ENCODE results near the gene TEX22.
A peak's percentile ranks its signal among the peaks of the same experiment; 100 is the strongest.

Gene TEX22

DNA sequence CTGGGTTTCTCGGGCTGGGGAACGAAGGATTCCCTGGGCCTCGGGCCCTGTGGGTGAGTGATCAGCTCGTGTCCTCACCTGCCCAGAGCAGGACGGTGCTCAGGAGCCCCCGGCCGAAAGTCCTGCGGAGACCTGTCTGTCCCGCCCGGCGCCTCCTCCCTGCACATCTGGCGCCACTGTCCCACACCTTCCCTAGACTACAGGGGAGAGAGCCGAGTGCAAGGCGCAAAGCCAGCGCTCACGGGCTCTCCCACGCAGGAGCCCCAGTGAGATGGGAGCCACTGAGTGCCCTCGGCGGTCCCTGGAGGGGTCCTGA, 13.1 kb upstream of the TEX22 start:
- no peak for DNase-seq

DNA sequence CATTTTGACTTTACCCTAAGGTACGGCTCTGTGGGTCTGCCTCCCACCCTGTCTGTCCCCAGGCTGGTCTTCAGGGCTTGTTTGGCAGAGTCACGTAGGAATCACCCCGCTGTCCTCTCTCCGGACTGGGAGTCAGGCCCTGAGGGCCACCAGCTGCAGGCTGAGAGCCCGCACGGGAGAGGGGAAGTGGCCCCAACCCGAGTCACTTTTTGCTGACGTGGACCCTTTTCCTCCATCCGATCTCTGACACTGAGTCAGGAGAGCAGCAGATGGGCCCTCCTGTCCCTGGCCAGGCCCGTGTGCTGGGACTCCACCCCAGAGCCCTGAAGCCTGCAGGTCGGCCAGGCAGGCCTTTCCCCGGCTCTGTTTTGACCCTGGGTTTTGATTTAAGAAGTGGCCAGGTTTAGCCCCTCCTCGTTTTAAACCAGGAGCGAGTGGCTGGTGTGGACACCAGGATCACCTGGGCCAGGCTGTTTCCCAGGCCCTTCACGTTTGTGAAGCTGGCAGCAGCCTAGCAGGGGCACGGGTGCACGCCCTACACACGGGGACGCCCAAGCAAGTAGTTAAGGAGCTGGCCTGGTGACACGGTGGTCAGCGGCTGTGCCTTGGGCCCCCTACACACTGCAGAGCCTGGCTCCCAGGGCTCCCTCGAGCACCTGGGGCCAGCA, 12.5 kb upstream of the TEX22 start:
- DNase-seq, result no peak

DNA sequence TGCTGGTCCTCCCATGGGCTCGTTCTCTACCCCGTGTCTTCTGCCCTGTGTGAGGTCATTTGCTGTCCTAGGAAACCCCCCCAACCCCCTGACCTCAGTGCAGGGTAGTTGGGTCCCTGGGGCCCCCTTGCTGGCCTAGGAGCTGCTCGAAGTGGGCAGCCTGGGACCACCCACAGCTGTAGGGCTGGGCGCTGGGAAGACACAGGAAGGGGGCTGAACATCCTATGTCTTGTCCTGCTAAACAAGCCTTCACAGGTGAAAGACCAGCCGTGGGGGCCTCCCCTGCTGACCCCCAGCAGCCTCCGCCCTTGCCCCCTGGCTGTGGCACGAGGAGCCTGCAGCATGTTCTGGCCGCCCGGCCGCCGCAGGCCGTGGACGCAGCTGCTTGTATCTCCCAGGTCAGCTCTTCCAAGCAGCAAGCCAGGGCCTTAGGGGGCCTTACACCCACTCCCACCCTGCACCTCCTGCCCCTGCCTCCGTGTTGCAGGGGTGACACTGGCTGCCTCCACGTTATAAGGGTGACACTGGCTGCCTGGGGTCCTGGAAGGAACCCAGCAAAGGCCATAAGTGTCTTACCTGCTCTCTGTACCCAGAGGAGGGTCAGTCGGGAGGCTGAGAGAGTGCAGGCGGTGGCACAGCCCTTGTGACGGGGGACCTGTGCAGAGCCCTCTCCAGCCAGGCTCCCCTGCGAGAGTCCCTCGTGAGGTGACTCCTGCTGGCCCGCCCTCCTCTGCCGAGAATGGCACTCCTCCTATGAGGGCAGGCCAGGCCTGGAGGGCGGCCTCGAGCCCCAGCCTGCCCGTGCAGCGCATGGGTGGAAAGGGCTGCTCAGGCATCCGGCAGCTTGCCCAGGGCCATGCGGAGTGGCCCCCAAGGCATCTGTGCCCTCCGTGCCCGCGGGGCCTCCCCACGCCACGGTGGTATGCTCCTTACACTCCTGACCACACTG, 11.5 kb upstream of the TEX22 start:
- no peak for DNase-seq

DNA sequence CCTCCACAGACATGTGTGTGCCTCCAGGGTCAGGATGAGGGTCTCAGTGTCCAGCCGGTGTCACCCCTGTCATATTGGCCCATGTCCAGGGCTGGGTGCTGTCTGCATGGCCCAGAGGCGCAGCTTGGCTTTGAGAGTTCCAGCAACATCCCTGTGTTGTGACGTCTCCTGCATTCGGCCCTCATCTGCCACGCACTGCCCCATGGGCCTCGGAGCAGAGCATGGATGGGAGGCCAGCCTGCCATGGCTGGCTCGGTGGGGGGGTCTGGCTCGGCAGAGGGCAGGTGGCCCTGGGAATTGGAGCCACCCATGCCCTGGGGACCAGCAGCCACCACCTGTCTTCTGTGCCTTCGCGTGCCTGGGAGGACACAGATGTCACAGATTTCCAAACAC, 10.8 kb upstream of the TEX22 start:
- DNase-seq, result no peak

DNA sequence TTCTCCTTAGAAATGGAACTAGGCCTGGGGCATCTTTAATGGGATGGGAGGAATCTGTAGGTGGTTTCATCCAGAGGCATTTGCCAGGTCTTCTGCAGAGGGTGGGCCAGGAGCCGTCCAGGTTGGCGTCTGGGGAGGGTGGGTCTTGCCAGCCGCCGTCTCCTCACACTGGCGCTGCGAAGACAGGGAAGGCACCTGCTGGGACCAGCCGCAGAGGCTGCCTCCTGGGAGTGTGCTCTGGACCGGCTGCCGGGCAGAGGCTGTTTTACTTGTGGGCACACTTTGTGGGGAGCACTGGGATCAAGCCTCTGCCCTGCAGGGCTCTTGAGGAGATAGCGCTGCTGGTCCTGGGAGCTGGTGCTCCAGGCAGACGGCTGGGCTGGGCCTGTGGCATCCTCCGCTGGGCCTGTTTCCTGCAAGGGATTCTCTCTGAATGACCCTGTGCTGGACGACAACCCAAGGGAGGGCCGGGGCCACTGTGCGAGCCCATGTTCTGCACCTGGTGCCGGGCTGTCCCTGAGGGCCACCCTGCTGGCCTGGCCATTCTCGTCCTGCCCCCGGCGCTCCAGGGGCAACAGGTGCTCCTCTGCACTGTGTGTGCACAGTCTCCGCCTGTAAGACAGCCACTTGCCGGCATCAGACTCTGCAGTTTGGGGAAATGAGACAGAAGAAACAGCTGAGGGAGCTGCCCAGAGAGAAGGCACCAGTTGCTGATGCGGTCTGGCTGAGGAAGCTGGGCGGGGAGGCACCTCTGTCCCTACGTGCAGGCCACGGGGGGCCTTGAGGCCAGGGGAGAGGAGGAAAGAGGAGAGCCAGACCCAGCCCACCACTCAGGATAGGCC, 10.0 kb upstream of the TEX22 start:
- DNase-seq, result peak in 1 of 2 experiments; percentile 26

DNA sequence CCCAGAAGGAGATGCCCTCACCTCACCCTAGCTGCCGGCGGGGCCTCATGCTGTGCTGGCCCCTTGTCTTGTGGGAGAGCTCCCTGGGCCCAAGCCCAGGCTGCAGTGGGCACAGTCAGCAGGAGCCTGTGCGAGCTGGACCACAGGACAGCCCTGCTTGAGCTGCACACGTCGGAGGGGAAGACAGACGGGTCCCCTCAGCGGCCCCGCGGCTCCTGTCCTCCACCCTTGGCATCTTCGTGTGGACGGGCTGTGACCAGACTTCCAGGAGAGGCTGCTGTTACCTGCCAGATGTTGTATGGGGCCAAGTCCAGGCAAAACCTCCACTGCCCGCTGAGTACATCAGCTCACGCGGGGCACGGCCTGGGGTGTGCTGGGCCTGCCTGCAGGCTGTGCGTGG, 9.4 kb upstream of the TEX22 start:
- DNase-seq, result no peak

DNA sequence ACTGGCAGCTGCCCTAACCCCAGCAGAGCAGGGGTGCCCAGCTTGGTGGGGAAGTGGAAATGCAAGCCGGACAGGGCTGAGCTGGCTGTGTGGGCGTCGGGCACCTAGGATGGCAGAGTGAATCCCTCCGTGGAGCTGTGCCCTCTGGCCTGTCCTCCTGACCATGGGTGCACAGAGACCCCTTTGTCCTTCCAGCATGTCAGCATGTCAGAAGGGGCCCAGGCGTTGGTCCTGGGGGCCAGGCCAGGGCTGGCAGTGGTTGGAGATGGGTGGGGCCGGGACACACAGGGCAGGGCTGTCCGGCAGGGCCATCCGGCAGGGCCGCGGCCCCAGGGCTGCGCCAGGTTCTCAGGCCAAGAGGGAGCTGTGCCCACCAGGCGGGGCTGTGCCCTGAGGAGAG, 8.8 kb upstream of the TEX22 start:
- DNase-seq, result no peak

DNA sequence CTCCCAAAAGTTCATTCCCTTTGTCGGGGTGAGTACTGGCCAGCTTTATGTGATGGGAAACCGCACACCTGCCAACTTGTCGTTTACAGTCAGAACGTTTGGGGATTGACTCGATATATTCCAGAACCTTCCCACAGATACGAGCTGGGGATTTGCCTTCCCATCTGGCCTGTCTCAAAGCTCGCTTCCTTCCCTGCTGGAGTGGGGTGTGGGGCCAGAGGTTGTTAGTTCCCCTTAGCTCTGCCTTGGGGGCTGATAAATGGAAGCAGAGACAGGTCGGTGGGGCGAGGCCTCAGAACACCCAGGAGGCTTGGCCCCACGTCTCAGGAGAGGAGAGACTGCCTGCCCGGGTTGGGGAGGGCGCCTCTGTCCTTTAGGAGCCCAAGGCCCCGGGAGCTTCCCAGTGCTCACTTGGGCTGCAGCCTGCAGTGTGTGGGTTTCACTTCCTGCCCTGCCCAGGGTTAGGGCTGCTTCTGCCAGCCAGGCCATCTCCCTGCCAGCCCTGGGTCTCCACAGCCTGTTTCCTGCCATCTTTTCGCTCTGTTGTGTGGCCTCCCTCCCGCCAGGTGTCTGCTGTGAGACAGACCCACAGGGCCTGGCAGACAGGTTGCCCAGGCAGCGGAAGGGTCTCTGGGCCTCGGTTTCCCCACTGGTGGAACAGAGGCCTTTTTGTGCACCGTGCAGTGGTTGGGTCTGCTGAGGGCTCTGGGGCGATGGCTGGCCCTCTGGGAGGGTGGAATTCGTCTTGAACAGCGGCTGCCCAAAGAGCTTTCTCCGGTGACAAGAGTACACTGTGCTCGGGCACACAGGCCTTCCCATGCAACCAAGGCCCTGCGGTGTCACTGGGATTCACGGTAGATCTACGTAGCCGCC, 8.1 kb upstream of the TEX22 start:
- peak; percentile 60 to 72 for DNase-seq

DNA sequence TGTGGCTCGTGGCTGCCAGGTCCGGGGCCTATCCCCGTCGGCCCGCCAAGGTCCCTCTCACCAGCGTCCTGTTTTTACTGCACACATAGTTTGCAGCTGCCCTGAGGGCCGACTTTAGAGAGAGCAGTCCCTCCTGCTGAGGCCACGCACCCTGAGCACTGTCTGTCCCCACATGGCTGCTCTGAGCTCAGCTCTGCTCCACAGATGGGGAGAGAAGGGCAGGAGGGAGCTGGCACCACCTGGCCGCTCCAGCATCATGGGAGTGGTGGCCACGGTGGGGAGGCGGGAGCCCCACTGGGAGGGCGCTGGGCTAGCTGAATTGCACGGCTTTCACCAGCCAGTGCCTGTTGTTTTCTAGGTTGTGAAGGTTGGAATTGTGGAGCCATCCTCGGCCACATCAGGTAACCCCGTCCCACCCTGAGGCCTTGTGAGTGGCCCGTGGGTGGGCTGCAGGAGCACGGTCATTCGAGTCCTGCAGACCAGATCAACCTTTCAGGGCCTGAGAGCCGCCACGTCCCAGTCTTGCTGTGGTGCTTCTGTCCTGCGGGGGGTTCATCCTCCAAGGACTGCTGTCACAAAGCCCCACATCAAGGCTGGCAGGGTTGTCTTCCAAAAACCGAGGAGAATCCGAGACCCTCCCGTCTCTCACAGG, 7.4 kb upstream of the TEX22 start:
- no peak for DNase-seq

DNA sequence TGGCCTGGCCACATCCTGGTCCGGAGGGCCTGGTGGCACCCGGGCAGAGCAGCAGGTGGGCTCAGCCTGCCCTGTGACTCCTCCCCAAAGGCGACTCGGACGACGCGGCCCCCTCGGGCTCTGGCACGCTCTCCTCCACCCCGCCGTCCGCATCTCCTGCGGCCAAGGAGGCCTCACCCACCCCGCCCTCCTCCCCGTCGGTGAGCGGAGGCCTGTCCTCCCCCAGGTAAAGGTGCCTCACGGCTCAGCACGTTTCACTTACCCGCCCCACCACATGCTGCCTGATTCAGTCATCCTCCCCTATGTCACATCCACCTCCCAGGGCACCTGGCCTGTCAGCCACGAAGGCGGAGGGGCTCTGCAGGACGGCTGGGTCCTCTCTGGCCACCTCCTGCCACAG, 6.8 kb upstream of the TEX22 start:
- no peak for DNase-seq

DNA sequence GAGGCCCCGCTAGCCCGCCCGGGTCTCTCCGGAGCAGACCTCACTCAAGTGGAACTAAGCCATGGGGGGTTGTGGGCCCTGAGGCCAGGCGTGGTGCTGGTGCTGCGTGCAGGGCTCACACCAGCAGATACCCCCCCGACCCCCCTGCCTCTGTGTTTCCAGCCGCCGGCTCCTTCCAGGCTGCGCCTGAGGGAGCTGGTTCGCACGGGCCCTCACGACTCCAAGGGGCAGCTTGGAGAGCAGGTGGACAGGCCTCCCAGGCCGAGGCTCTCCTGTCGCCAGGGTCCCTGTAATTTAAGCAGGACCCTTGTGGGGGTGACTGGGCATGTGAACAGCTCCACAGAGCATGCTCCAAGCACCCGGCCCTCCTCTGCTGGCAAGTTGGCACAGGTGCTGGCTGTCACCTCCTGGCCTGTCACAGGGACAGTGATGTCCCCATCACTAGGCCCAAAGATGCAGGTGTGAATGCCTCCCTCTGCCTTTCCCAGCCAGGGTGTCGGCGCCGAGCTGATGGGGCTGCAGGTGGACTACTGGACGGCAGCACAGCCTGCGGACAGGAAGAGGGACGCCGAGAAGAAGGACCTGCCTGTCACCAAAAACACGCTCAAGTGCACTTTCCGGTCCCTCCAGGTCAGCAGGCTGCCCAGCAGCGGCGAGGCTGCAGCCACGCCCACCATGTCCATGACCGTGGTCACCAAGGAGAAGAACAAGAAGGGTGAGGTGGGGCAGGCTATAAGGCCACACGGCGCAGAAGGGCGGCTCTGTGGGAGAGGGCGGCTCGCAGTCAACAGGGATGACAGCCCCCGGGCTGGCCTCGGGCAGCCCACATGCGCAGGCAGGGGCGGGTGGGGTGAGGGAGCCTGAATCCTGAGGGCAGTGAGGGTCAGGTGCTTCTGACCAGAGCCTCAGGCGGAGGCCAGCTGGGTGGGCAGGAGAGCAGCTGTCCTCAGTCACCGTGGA, 5.9 kb upstream of the TEX22 start:
- no peak for DNase-seq

DNA sequence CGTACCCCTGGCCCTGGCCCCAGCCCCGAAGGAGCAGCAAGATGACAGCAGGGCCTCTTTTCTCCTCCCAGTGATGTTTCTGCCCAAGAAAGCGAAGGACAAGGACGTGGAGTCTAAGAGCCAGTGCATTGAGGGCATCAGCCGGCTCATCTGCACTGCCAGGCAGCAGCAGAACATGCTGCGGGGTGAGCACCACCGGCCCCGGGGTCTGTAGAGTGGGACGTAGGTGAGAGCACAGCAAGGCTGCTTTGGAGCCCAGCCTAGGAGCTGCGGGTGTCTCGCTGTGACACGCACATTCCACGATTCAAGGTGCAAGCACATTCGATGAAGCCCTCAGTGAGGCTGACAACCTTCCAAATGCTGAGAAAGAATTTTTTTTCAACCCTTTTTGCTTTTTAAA, 5.2 kb upstream of the TEX22 start:
- no peak for DNase-seq

DNA sequence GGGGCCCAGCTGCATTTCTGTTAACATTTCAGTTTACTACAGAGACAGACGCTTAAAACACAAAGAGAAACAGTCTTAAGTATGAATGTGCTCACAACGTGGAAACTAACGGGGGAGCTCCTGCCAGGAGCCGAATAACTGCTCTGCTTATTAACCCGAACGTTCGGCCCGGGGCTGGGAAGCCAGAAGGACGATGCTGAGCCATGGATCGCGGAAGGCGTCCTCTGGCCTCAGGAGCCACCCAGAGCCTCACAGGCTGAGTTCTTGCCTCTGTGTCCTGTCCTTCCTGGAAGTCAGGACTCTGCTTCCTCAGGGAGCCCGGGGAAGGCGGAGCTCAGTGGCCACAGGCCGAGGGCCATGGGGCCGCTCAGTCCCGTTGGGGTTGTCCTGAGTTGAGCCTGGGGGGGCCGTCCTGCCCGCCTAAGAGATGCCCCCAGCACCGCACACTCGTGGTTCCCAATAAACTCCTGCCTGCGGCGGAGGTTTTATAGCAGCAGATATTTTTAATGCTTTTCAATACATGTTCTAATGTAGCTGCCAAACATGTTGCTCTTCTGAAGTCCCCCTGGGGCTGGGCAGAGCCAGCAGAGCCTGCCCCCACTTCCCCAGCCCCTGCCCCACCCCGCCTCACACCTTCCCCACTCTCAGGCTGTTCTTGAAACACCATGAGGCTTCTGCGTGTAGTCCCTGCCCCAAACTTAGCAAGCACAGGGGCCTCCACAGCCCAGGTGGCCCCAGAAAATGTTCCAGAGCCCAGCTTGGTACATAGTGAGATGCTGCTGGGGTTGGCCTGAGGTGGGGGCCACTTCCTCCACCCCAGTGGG, 3.4 kb upstream of the TEX22 start:
- DNase-seq, result no peak

DNA sequence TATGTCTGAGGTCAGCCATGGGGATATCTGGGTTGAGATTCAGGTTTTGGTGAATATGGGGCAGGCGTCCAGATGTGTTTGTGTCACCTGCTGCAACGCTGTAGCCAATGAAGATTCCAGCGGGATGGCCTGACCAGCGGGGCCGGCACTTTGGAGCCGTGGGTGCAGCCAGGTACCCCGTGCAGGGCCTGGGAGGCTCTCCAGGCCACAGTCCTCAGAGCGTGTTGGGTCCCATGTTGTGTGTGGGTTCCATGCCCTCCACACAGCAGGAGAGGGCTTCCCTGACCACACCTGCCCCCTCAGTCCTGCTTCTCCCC, 2.8 kb upstream of the TEX22 start:
- no peak for DNase-seq

DNA sequence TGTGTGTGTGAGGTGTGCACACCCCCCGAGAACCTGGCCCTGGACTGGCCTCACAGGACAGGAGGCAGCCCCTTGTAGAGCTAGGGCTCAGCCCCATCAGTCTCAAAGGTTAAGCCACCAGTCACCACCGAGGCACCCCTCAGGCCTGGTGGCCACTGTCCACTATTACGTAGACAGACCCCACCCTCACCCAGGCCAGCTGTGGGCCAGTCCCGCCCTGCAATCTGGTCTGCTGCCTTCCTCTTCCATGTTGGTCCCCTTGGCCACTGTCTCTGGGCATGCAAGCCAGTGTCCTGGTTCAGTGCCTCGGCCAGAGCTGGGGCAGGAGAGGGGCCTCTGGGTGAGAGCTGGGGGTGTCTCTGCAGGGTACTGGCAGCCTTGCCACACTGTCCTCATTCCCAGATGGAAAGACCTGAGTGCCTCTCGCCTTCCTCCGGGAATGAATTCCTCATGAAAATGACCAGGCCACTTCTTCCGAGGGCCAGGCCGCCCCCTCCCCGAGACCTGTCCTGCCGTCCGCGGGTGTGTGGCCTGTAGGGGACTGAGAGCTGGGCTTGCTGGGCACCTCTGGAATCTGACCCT, 897 bp upstream of the TEX22 start:
- DNase-seq, result no peak

DNA sequence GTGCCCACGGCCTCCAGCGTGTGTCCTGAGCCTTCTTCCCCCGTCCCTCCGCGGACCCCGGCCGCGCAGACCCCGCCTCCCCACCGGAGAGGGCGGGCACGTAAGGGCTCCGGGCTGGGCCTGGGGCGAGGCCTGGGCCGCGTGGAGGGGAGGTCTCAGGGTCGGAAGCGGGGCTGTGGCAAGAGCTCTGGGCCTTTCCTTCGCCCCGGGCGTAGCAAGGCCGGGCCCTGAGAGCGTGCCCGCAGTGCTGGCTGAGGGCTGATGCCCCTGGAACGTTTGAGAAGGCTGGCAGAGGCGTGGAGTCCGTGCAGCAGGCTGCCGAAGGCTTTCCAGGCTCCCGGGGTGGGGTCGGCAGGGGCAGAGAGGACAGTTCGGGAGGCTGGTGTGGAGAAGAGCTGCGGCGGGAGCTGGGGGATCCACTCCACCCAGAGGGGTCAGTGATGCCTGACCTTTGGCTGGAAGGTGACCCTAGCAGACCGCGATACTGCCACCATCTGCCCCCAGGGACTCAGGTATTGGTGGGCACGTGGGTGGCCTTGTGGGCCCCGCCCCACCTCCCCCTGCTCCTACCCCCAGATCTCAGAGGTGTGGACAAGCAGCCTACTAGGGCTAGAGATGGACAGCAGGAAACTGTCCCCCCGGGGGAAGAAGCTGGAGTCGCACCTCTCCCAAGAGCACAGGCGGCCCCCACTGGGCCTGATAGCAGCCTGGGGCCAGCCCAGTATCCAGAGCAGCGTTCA, 558 bp downstream of the TEX22 start:
- peak in 1 of 2 experiments; percentile 49 for DNase-seq

DNA sequence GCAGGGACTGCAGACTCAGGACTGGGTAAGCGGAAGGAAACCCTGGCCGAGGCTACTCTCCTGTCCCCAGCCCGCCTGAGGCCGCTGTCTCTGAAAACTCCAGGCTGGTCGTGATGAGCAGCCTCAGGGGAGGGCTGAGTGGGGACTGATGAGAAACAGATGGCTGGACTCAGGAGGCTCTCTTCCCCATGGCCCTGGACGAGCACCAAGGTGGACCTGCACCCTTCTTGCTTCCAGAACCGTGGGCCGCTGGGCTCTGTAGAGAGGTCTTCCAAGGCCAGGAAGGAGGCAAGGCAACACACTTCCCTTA, 1.1 kb downstream of the TEX22 start:
- DNase-seq, result no peak

DNA sequence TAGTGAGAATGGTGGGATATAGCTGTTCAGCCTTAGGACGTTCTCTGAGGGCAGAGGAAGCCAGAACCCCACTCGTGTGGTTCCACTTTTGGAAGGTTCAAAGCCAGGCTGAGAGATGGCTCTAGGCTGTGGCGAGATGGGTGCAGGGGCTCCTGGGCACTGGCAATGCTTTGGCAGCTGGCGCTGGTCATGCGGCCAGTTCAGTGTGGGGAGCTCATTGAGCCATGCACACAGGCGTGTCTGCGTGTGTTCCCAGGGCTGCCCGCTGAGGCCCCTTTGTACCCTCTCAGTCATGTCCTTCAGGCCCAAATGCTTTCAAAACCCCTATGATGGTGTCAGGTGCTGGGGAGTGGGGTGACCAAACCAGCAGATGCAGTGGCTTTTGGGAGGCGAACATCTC, 1.7 kb downstream of the TEX22 start:
- no peak for DNase-seq

DNA sequence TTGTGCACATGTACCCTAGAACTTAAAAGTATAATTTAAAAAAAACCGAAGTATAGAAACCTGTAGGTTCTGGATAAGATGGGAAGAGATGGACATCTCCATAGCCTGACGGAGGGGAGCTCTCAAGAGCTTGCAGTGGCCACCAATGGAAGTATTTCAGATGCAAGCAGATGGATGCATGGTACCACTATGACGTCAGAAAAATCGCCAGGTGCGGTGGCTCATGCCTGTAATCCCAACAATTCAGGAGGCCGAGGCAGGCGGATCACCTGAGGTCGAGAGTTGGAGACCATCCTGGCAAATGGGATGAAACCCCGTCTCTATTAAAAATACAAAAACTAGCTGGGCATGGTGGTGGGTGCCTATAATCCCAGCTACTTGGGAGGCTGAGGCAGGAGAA, 3.4 kb downstream of the TEX22 start:
- no peak for DNase-seq

All from Kasumi-1 (cell line).